Lung (tissue), 12 donors: ENCODE measurements around the gene RSRC1. TPM values are rescaled to one million over a fixed set of nuclear protein-coding genes. Genes with fewer than 3 reads are reported as not detected.

Source experiments
- ATAC-seq: fragments of 200-7000 bp; cut with Tn5 transposase; one replicate; pipeline ENCODE4 v1.9.1; 2020; ENCODE audit warnings: moderate number of reproducible peaks; ENCODE audit not compliant: insufficient read depth, low FRiP score
- DNase-seq, 3 donors: peaks; one replicate each; pipeline ENCODE4 v3.0.0-alpha.2; 2013 to 2017
- H3K27ac ChIP-seq, 2 donors: one replicate each; pipeline ENCODE4 v1.5.1; 2013; ENCODE audit warnings: mild to moderate bottlenecking in 2 of 2, moderate library complexity in 2 of 2, control low read depth in 1 of 2, inconsistent platforms in 1 of 2, low read depth in 1 of 2, low read length in 1 of 2
- H3K27me3 ChIP-seq, 3 donors: one replicate each; pipeline ENCODE4 v1.5.1; 2013; ENCODE audit warnings: low read length in 2 of 3; ENCODE audit not compliant: control insufficient read depth in 3 of 3, insufficient read depth in 3 of 3
- H3K36me3 ChIP-seq, 4 donors: one replicate each; pipeline ENCODE4 v1.5.1; 2013; ENCODE audit warnings: low read length in 4 of 4, mild to moderate bottlenecking in 1 of 4, moderate library complexity in 1 of 4; ENCODE audit not compliant: control insufficient read depth in 4 of 4, insufficient read depth in 4 of 4
- H3K4me1 ChIP-seq, 5 donors: one replicate each; pipeline ENCODE4 v1.5.1; 2013; ENCODE audit warnings: low read length in 5 of 5, mild to moderate bottlenecking in 2 of 5, moderate library complexity in 1 of 5; ENCODE audit not compliant: control insufficient read depth in 5 of 5, insufficient read depth in 5 of 5
- H3K4me3 ChIP-seq: one replicate; pipeline ENCODE4 v1.5.1; 2013; ENCODE audit warnings: mild to moderate bottlenecking, control low read depth, moderate library complexity
- H3K9ac ChIP-seq, 2 donors: one replicate each; pipeline ENCODE4 v1.5.1; 2013; ENCODE audit warnings: low read length in 2 of 2, control low read depth in 1 of 2; ENCODE audit not compliant: insufficient read depth in 1 of 2
- H3K9me3 ChIP-seq, 4 donors: one replicate each; pipeline ENCODE4 v1.5.1; 2013; ENCODE audit warnings: low read length in 3 of 4, mild to moderate bottlenecking in 1 of 4, moderate library complexity in 1 of 4; ENCODE audit not compliant: control insufficient read depth in 4 of 4, insufficient read depth in 3 of 4
- WGBS, 2 donors: extraction: QIAGEN DNeasy Blood & Tissue Kit; methylation state at CpG; one replicate each; pipeline ENCODE4 v1.1.7; 2013; 5-methylcytosine and 5-hydroxymethylcytosine counted together
- polyA plus RNA-seq, 2 donors: library from polyadenylated mRNA; stranded (reverse); fragments of 200-250 nt; gene quantifications; one replicate each; pipeline ENCODE4 v1.2.1, GENCODE V29; 2013
- total RNA-seq, 2 donors: library from RNA; depleted of rRNA in 1 of 2; stranded (reverse); fragments of >200 nt in 1 of 2; gene quantifications; one replicate each; pipeline ENCODE4 v1.2.1, GENCODE V29; 2014 to 2021
- TF ChIP-seq, protein P1 (sequence below): IDR thresholded peaks from 2 replicates; pipeline ENCODE4 v1.5.1; 2012; ENCODE audit warnings: mild to moderate bottlenecking; ENCODE audit errors: control extremely low read depth, extremely low read depth
- donor health status: control.
- donor health status: control.
- donor health status: Bipolar disorder and iron deficiency.
- donor health status: healthy.
- donor health status: DM: yes; HTN: yes; CAD: no.

RSRC1 gene
- total and polyA plus RNA-seq, 4 donors = 9.1 to 53.5 (median 17.0) TPM

DNA sequence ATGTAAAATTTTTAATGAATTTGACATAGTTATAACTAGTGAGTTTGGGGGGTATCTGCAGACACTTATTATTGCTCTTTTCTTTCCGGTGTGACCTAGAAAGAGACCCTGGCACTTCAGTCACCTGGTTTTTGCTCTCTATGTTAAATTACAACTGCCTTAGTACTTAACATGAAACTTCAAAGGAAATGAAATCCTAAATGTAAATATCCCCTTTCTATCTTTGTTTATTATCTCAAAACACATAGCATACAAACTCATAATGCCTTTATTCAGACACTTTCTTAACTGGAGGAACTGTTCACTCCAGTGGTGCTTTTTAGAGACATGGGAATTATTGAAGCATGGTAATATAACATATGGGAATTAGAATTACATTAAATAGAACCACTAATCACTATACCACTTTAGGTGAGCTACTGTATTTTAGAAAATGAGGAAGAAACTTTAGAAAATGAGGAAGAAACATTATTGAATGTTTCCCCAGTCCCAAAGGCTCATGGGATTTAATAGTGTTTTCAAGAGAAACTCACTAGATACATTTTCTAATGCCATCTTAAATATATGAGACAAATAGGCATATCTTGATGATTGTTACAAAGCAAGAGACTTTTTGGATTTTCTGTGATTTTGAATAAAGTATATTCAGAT, 341.6 kb downstream of the RSRC1 start:
- no peaks in the 10 kb centered on the region for H3K36me3 ChIP-seq
- H3K9ac ChIP-seq = no peak overlapping the region
- H3K27ac ChIP-seq = no peak overlapping the region
- no peak for DNase-seq
- no peak for ATAC-seq
- TF ChIP-seq, protein P1, sequence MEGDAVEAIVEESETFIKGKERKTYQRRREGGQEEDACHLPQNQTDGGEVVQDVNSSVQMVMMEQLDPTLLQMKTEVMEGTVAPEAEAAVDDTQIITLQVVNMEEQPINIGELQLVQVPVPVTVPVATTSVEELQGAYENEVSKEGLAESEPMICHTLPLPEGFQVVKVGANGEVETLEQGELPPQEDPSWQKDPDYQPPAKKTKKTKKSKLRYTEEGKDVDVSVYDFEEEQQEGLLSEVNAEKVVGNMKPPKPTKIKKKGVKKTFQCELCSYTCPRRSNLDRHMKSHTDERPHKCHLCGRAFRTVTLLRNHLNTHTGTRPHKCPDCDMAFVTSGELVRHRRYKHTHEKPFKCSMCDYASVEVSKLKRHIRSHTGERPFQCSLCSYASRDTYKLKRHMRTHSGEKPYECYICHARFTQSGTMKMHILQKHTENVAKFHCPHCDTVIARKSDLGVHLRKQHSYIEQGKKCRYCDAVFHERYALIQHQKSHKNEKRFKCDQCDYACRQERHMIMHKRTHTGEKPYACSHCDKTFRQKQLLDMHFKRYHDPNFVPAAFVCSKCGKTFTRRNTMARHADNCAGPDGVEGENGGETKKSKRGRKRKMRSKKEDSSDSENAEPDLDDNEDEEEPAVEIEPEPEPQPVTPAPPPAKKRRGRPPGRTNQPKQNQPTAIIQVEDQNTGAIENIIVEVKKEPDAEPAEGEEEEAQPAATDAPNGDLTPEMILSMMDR = no peak
- H3K4me3 ChIP-seq = no peak overlapping the region
- H3K4me1 ChIP-seq = no peaks in the 10 kb centered on the region
- 69 to 93% methylated on average over 1 of the region's 1 CpG for WGBS, 2 donors
- H3K27me3 ChIP-seq = no peaks in the 10 kb centered on the region
- H3K9me3 ChIP-seq = no peaks in the 10 kb centered on the region

DNA sequence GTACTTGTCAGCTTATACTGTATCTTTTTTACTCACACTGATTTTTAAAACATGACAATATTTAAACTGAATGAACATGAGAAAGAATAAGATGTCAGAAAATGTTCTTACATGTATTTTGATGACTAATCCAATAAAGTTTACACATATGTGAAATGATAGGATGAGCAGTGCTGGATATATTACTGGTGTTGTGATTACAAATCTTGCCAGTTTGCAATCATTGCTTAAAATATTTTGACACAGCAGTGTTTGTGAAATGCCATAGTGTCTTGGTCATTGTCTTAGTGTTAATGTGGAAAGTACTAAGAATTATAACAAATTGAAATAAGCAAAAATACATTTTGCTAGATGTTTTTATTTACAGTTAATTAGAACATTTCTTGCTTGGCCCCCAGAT, 342.4 kb downstream of the RSRC1 start:
- Histone ChIP-seq H3K9ac (no peak overlapping the region), H3K36me3 (no peaks in the 10 kb centered on the region), H3K27me3 (no peaks in the 10 kb centered on the region), H3K4me1 (no peaks in the 10 kb centered on the region), H3K9me3 (no peaks in the 10 kb centered on the region), H3K4me3 (no peak overlapping the region), H3K27ac (no peak overlapping the region)
- DNase-seq (no peak), ATAC-seq (no peak)
- TF ChIP-seq, protein P1 = no peak

DNA sequence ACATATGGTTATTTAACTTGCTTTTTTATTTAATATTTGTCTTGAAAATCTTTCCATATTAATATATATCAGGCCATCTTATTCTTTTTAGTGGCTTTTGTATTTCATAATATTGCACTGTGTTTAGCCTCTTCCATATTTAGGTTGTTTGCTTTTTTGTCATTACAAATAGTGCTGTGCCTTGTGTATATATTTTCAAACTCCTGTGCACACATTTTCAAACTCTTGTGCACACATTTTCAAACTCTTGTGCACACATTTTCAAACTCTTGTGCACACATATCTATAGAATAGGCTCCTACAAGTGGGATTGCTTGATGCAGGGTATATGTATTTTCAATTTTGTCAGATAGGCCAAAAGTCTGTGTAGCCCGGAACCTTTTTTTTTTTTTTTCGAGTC, 343.1 kb downstream of the RSRC1 start:
- DNase-seq (no peak), ATAC-seq (no peak)
- Histone ChIP-seq H3K4me3 (no peak overlapping the region), H3K27ac (no peak overlapping the region), H3K9me3 (no peaks in the 10 kb centered on the region), H3K9ac (no peak overlapping the region), H3K4me1 (no peaks in the 10 kb centered on the region), H3K27me3 (no peaks in the 10 kb centered on the region), H3K36me3 (no peaks in the 10 kb centered on the region)
- TF ChIP-seq, protein P1 = no peak
- WGBS, 2 donors = 82 to 89% methylated on average over 2 of the region's 2 CpGs

DNA sequence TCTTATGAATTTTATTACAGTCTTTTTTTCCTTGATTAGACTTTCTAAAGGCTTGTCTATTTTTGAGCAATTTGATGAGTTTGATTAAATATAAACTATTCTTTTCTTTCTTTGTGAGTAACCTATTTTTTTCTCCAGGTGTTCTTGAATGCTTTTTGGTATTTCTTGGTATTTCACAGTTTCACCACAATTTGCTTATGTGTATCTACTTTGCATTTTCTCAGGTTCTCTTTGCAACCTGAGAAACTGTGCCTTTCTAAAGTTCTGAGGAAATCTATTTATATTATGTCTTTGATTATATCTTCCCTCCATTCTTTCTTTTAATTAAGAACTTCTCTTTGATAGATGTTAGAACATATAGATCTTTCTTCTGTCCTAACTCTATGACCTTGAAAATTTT, 344.0 kb downstream of the RSRC1 start:
- Histone ChIP-seq H3K9me3 (no peaks in the 10 kb centered on the region), H3K4me1 (no peaks in the 10 kb centered on the region), H3K4me3 (no peak overlapping the region), H3K9ac (no peak overlapping the region), H3K36me3 (no peaks in the 10 kb centered on the region), H3K27me3 (no peaks in the 10 kb centered on the region), H3K27ac (no peak overlapping the region)
- TF ChIP-seq, protein P1 = no peak
- DNase-seq = no peak
- ATAC-seq = no peak
